ENCODE results near the gene PTH1R.

Gene PTH1R

DNA sequence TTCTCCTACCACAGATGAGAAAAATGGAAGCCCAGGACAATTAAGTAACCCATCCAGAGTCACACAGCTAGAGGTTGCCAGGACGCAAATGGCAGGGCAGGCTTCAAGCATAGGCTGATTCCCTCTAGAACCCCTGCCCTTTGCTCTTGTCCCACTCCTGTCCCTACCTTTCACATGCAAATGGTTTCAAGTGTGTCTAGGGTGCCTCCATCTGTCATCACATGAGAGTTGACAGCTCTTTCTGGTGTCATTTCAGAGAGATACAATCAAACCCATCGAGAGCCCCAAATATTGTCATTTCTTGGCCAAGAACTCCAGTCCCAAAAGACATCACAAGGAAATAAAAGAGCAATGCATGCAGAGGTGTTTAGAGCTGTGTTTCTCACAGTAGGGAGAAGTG is 75.3 kb downstream of the PTH1R start:
- no peak for DNase-seq
